Measurements from ENCODE around the gene IGFN1. TPM values are rescaled to one million over a fixed set of nuclear protein-coding genes. Genes with fewer than 3 reads are reported as not detected.
"Not testable (repeated sequence)": the region's sequence is repeated elsewhere in the genome, so short reads cannot be mapped to it uniquely, and the experiment has no call there.

IGFN1 gene
- total RNA-seq, 2 donors from 2014 or later: 0.21 TPM; not detected in 1

DNA sequence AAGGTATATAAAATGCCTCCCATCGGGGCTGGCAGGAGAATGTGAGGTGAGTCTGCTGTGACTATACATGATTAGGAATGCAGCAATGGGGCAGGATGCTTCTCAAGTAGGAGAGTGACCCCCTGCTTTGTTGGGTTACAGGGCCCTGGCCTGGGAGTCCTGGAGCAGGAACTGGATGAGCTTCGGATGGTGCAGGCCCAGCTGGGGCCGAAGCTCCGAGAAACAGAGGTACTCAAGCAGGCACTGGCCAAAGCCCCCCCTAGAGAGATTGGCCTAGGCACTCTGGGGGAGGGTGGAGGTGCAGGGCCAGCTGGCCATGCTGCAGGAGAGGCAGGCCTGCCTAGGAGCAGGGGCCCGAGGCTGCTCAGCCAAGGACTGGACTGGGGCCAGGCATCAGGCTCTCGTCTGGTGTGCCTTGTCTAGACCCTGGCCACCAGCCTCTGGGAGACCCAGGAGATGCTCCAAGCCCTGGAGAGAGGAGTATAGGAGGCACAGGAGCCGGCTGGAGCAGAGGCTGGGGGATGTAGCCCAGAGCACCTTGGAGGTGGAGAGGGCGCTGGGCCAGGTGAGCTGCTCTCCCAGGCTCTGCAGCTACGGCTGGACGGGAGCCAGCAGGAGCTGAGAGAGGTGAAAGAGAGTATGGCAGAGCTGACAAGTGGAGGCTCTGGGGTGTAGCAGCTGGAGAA lies 59.8 kb downstream of the IGFN1 start:
- peaks cover 12% of the 10 kb centered on the region for H3K27me3 Mint-ChIP-seq
- no peak overlapping the region for H3K27ac Mint-ChIP-seq
- ATAC-seq (replicated peaks): no peak
- H3K9me3 Mint-ChIP-seq: no peaks in the 10 kb centered on the region
- no peak overlapping the region for H3K4me3 Mint-ChIP-seq
- H3K36me3 Mint-ChIP-seq (ENCODE audit: low read depth): no peaks in the 10 kb centered on the region
- H3K4me1 Mint-ChIP-seq: no peaks in the 10 kb centered on the region

DNA sequence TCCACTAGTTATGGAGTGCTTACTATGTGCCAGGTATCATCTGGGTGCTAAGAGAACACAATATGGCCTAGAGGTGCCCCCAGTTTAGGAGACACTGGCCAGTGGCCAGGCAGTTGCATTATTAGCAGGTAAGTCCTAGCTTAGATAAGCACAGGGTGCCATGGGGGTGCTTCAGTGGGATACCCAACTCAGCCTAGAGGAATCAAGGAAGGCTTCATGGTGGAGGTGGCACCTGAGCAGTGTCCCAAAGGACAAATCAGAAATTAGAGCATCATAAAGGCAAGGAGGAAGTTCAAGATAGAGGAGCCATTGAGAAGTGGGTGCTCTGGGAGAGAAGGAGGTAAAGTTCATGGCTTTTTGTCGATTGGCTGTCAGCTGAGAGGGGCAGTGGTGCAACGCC lies 60.8 kb downstream of the IGFN1 start:
- H3K4me3 Mint-ChIP-seq: no peak overlapping the region
- no peak overlapping the region for H3K27ac Mint-ChIP-seq
- H3K9me3 Mint-ChIP-seq: no peaks in the 10 kb centered on the region
- H3K4me1 Mint-ChIP-seq: no peaks in the 10 kb centered on the region
- no peak for ATAC-seq (replicated peaks)
- H3K36me3 Mint-ChIP-seq (ENCODE audit: low read depth): no peaks in the 10 kb centered on the region
- H3K27me3 Mint-ChIP-seq: peaks cover 8% of the 10 kb centered on the region

DNA sequence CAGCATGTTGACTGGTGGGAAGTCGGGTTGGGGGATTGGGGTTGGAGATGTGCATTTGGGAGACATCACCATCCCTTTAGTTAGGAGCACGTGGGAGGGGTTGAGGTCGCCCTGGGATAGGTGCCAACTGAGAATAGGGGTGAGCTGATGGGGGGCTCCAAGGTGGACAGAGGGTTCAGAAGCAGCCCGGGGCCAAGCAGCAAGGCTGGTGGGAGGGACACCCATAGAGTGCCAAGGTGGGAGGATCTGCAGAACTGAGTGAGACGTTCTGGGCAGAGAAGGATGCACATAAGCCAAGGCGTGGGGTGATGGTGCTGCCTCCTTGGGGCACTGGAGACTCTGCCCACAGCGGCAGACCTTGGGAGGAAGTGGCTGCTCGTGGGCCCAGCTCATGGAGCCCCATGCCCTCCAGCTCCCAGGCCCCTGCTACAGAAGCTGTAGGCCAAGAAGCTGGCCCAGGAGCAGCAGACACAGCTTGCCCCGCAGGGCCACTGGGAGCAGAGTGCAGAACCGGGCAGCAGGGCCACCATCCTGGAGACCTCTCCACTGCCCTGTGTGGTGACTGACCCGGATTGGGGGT lies 61.3 kb downstream of the IGFN1 start:
- Mint-ChIP-seq H3K36me3 (ENCODE audit: low read depth) (no peaks in the 10 kb centered on the region), H3K4me1 (no peaks in the 10 kb centered on the region), H3K4me3 (no peak overlapping the region), H3K9me3 (no peaks in the 10 kb centered on the region), H3K27ac (no peak overlapping the region), H3K27me3 (peaks cover 5% of the 10 kb centered on the region)
- ATAC-seq (replicated peaks): no peak

DNA sequence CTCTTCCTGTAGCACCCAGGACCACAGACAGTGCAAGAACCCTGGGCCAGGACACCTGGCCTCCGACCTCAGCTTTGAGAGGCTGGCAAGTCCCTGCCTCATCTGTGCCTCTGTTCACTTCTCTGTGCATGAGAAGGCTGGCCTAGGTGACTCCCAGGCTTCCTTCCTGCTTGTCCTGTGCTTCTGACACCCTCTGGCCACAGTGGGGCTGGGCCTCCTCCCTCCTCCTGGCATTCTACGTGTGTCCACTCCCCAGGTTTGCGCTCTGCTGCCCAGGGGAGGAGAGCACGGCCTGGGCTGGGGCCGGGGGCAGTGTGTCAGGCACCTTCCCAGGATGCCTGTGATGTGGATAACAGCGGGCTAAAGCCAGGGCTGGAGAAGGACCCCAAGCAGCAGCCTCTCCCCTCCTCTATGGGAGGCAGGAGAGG lies 62.3 kb downstream of the IGFN1 start:
- no peak for ATAC-seq (replicated peaks)
- peaks cover 5% of the 10 kb centered on the region for H3K27me3 Mint-ChIP-seq
- no peak overlapping the region for H3K27ac Mint-ChIP-seq
- H3K4me1 Mint-ChIP-seq: no peaks in the 10 kb centered on the region
- H3K9me3 Mint-ChIP-seq: no peaks in the 10 kb centered on the region
- no peaks in the 10 kb centered on the region for H3K36me3 Mint-ChIP-seq (ENCODE audit: low read depth)
- H3K4me3 Mint-ChIP-seq: no peak overlapping the region

DNA sequence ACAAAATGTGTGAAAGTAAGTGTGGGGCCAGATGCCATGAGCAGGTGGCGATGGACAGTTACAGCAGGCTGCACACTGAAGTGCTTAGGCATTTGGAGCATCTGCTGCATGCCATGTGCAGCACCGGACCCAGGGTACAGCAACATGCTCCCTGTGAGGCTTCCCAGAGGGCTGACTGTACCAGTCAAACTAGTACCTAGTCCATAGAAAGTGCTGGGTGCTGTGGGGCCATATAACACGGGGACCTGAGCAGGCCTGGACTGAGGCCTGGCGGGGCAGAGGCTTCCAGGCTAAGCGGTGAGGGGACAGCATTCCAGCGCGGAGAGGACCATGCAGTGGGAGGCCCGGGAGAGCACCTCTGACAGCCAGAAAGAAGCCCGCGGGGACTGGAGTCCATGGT lies 62.8 kb downstream of the IGFN1 start:
- H3K9me3 Mint-ChIP-seq: no peaks in the 10 kb centered on the region
- no peaks in the 10 kb centered on the region for H3K4me1 Mint-ChIP-seq
- no peak for ATAC-seq (replicated peaks)
- H3K36me3 Mint-ChIP-seq (ENCODE audit: low read depth): no peaks in the 10 kb centered on the region
- no peak overlapping the region for H3K4me3 Mint-ChIP-seq
- H3K27ac Mint-ChIP-seq: no peak overlapping the region
- H3K27me3 Mint-ChIP-seq: peaks cover 5% of the 10 kb centered on the region

DNA sequence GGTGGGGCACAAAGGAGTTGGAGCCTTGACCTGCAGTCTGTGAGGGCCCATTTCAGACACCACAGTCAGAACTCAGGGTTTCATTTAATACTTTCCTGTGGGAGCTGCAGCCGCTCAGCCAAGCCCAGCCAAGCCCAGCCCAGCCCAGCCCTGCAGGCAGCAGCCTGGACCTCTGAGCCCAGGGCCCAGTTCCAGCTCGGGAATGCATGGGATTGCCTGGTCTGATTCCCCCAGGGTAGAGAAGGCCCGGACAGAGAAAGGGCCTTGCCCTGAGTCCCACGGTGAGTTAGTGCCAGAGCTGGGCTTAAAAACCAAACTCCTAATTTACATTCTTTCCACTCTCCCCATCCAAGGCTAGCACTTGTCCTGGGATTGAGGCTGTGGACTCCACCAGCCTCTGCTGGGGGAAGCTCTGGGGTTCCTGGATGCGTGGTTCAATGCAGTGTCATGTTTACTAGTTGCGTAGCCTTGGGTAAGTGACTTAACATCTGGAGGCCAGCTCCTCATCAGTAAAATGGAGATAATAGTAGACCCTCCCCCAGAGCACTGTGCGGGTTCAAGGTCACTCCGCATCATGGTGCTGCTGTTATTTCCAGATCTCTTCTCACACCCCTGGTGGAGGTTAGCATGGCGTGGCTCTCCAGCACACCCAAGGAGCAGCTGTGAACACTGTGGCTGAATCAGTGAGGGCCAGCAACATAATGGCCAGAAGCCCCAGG lies 63.4 kb downstream of the IGFN1 start:
- no peak for ATAC-seq (replicated peaks)
- H3K4me1 Mint-ChIP-seq: no peaks in the 10 kb centered on the region
- no peaks in the 10 kb centered on the region for H3K36me3 Mint-ChIP-seq (ENCODE audit: low read depth)
- no peak overlapping the region for H3K27ac Mint-ChIP-seq
- H3K4me3 Mint-ChIP-seq: no peak overlapping the region
- H3K27me3 Mint-ChIP-seq: peaks cover 5% of the 10 kb centered on the region
- no peaks in the 10 kb centered on the region for H3K9me3 Mint-ChIP-seq

DNA sequence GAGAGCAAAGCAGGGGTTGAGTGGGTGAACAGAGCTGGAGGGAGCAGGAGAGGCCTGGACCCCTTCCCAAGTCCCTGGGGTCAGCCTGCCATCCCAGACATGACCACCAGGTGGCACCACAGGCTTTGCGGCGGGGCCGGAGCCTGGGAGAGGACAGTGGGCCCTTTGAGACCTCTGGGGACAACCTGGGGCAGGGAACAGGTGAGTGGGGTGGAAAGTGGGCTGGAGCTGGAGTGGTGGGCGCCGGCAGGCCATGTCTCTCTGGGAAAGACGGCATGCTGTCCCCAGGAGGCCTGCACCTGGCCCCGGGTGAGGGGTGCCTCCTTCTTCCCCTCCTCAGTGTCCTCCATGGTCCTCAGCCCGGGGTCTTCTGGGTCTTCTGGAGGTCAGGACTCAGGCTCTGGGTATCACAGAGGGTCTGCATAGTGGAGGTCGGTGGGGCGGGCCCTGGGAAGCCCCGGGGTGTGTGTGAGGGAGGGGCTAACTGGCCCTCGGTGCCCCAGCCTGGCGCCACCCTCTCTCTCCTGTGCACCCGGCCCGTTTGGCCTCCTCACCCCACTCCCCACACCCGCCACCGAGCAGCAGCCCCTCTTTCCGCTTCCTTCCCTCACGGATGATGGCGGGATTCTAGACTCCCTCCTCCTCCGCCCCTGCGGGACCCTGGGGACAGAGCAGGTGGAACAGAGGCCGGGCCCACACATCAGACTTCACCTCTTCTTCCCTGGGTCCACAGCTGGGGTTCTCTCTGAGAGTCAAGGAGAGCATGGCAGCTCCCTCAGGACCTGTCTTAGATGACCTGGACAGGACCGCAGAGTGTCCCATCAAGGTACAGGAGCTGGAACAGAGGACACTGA lies 64.2 kb downstream of the IGFN1 start:
- Mint-ChIP-seq H3K36me3 (ENCODE audit: low read depth) (no peaks in the 10 kb centered on the region), H3K27ac (no peak overlapping the region), H3K4me3 (no peak overlapping the region), H3K27me3 (peaks cover 5% of the 10 kb centered on the region), H3K4me1 (no peaks in the 10 kb centered on the region), H3K9me3 (no peaks in the 10 kb centered on the region)
- ATAC-seq (replicated peaks): peak; percentile 60

DNA sequence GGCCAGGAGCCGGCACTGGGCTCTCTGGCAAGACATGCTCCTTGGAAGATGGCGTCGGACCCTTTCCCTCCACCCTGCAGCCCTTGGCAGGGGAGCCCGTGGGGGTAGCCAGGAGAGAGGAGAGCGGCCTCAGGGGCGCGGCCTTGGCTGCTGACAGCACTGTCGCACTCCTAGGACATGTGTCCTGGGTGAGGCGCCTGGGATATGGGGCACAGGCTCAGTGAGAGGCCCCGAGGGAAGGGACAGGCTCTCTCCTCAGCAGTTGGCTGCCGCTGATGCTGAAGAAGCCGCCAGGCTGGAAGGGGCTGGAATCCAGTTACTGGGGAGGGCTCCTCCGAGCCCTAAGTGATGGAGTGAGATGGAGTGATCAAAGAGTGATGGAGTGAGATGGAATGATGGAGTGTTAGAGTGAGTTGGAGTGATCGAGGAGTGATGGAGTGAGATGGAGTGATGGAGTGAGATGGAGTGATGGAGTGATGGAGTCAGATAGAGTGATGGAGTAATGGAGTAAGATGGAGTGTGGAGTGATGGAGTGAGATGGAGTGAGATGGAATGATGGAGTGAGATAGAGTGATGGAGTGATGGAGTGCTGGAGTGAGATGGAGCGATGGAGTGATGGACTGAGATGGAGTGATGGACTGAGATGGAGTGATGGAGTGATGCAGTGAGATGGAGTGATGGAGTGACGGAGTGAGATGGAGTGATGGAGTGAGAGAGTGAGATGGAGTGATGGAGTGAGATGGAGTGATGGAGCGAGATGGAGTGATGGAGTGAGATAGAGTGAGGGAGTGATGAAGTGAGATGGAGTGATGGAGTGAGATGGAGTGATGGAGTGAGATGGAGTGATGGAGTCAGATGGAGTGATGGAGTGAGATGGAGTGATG lies 65.1 kb downstream of the IGFN1 start:
- H3K4me3 Mint-ChIP-seq: no peak overlapping the region
- H3K4me1 Mint-ChIP-seq: no peaks in the 10 kb centered on the region
- no peaks in the 10 kb centered on the region for H3K36me3 Mint-ChIP-seq (ENCODE audit: low read depth)
- no peak overlapping the region for H3K27ac Mint-ChIP-seq
- H3K9me3 Mint-ChIP-seq: no peaks in the 10 kb centered on the region
- ATAC-seq (replicated peaks): no peak
- peaks cover 10% of the 10 kb centered on the region for H3K27me3 Mint-ChIP-seq

DNA sequence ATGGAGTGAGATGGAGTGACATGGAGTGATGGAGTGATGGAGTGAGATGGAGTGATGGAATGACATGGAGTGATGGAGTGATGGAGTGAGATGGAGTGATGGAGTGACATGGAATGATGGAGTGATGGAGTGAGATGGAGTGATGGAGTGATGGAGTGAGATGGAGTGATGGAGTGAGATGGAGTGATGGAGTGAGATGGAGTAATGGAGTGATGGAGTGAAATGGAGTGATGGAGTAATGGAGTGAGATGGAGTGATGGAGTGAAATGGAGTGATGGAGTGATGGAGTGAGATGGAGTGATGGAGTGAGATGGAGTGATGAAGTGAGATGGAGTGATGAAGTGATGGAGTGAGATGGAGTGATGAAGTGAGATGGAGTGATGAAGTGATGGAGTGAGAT lies 67.5 kb downstream of the IGFN1 start:
- not testable (repeated sequence) for H3K36me3 Mint-ChIP-seq (ENCODE audit: low read depth); H3K4me1 Mint-ChIP-seq; H3K4me3 Mint-ChIP-seq; H3K9me3 Mint-ChIP-seq; H3K27ac Mint-ChIP-seq; ATAC-seq (replicated peaks)
- H3K27me3 Mint-ChIP-seq: peaks cover 15% of the 10 kb centered on the region

DNA sequence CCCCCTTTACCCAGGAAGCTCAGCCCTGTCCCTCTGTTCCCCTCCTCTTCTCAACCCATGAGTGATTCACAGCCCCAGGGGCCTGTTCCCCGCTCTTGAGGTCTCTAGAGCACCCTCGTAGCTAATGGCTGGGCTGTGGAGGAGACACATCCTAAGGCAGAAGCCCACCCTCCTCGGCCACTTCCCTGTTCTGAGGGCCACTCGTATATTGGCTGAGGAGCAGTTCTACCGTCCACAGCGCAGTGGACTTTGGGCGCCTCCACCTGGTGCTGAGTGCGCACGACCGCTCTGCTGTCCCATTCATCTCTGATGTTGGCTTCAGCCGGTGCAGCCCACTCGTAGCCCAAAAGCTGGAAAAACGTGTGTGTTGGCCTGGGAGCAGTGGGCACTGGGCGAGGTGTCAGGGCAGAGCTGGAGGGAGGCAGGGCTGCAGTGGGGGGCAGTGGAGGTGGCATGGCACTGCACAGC lies 68.2 kb downstream of the IGFN1 start:
- ATAC-seq (replicated peaks): no peak
- Mint-ChIP-seq H3K27ac (no peak overlapping the region), H3K27me3 (peaks cover 15% of the 10 kb centered on the region), H3K9me3 (no peaks in the 10 kb centered on the region), H3K4me1 (no peaks in the 10 kb centered on the region), H3K4me3 (no peak overlapping the region), H3K36me3 (ENCODE audit: low read depth) (no peaks in the 10 kb centered on the region)

DNA sequence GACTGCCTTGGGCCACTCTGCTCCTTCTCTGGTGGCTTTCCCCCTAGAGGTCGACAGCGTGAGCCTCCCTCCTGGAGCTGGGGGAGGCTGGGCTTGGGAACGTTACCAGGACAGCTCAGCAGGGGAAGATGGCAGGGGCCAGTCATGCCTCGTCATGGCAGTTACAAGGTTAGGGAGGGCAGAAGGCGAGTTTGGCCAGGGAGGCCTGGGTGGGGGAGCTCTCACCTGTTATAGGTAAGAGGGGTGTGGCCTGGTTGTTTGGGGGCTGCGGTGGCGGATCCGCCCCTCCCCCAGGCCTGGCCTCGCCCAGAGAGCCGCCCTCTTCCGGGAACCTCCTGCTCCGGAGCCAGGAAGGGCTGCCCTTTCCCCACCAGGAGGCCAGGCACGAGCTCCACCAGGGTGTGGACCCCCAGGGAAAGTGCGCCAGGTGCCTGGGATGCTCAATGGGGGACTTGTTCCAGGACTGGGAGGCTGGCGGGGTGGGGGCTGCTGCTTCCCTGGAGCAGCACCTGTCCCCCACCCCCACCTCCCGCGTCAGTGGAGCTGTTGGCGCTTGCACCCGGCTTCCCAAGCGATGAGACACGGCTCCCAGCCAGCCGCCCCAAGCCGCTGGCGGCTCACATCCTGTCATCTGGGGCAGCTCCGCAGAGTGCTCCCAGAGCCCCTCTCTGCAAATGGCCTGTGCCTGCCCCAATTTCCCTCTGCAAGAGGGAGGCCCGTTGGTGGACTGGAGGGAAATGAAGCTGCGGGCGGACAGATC lies 69.0 kb downstream of the IGFN1 start:
- Mint-ChIP-seq H3K36me3 (ENCODE audit: low read depth) (no peaks in the 10 kb centered on the region), H3K9me3 (no peaks in the 10 kb centered on the region), H3K27ac (no peak overlapping the region), H3K27me3 (peaks cover 18% of the 10 kb centered on the region), H3K4me3 (no peak overlapping the region), H3K4me1 (no peaks in the 10 kb centered on the region)
- no peak for ATAC-seq (replicated peaks)

DNA sequence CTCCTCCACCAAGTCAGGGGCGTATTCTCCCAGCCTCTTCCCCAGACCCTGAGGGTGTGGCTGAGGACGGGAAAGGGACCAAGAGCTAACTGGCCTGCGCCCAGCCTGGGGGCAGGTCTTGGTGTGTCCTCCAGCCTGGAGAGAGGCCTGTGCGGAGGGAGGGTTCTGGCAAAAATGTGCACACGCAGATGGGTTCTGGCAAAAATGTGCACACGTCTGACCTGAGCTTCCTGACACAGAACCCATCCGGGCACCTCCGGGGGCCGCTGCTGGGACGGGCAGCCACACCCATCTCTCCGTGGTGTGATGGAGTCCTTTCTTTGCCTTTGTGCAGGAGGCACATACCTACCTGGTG lies 69.6 kb downstream of the IGFN1 start:
- Mint-ChIP-seq H3K27ac (no peak overlapping the region), H3K27me3 (peaks cover 20% of the 10 kb centered on the region), H3K36me3 (ENCODE audit: low read depth) (no peaks in the 10 kb centered on the region), H3K4me1 (no peaks in the 10 kb centered on the region), H3K9me3 (no peaks in the 10 kb centered on the region), H3K4me3 (no peak overlapping the region)
- no peak for ATAC-seq (replicated peaks)

DNA sequence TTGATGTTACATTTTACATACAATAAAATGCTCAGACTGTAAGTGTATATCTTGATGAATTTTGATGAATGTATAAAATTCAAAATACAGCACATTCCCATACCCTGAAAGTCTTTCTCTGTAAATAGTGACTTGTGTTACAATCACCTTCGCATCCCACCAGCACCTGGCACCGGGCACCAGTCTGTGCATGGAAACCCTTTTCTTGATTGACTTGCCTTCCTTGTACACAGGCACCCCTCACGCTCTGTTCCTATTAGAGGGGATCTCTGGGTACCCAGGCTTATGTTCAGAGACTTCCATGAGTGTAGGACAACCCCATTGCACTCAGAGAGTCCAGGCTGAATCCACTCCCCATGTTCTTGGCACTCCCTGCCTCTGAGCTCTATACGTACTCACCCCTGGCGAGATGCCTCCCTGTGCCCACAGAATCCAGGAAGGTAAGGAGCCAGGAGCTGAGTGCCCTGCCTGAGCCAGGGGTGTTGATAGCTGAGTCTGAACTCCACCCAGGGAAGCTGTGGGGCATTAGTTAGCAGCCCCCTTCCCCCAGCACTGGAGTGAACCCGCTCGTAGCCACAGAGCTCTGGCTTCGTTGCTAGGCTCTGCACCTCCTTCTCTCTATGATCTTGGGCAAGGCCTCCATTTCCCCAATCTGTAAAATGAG lies 70.2 kb downstream of the IGFN1 start:
- no peaks in the 10 kb centered on the region for H3K36me3 Mint-ChIP-seq (ENCODE audit: low read depth)
- no peak for ATAC-seq (replicated peaks)
- H3K27me3 Mint-ChIP-seq: peaks cover 20% of the 10 kb centered on the region

More for the DNA sequence above, 70.2 kb downstream of the IGFN1 start:
- no peak overlapping the region for H3K27ac Mint-ChIP-seq
- H3K4me1 Mint-ChIP-seq: no peaks in the 10 kb centered on the region
- H3K4me3 Mint-ChIP-seq: no peak overlapping the region
- no peaks in the 10 kb centered on the region for H3K9me3 Mint-ChIP-seq

All from activated T-helper 17 cell treated with anti-CD3 and anti-CD28 coated beads, Interleukin-2, amount 50 U/mL, for 72 hours (primary cell).